Esophagus muscularis mucosa (tissue), 4 donors: ENCODE results near the gene FEZF2.

Source experiments
- CTCF ChIP-seq, 3 experiments: fragments of 200-600 bp in 2 of 3; fragments of 450-650 bp in 1 of 3; sonication (generic) in 2 of 3; IDR thresholded peaks; one replicate each; pipeline ENCODE4 v1.5.1; 2017 to 2019; ENCODE audit warnings: antibody characterized with exemption in 3 of 3, mild to moderate bottlenecking in 2 of 3, moderate library complexity in 1 of 3
- EP300 ChIP-seq: sonication (generic); formaldehyde crosslinking; IDR thresholded peaks from one replicate; pipeline ENCODE4 v1.6.1; 2017; ENCODE audit warnings: antibody characterized with exemption
- POLR2AphosphoS5 ChIP-seq, 2 donors: sonication (generic); formaldehyde crosslinking; IDR thresholded peaks; one replicate each; pipeline ENCODE4 v1.6.1; 2017; ENCODE audit warnings: antibody characterized with exemption in 2 of 2

- TF ChIP-seq EP300 (no peak), CTCF (IDR thresholded peaks at IDR 0.05) (no peak), POLR2AphosphoS5 (IDR thresholded peaks at IDR 0.05) (no peak)
These were observed 3.8 kb upstream of the FEZF2 start for GRCh38 chr3:62376906-62377877.
